Thyroid gland (tissue), 4 donors: Measurements from ENCODE around the gene SELENOM. TPM values are rescaled to one million over a fixed set of nuclear protein-coding genes. Genes with fewer than 3 reads are reported as not detected.

Experiments
- DNase-seq, 2 donors: peaks; one replicate each; pipeline ENCODE4 v3.0.0-alpha.2; 2019
- H3K27ac ChIP-seq, 3 donors: fragments of 200-600 bp; sonication (generic); 1 replicate in 2 of 3; 2 replicates in 1 of 3; pipeline ENCODE4 v1.5.1; 2016 to 2019; ENCODE audit warnings: mild to moderate bottlenecking in 1 of 3, moderate library complexity in 1 of 3
- H3K27me3 ChIP-seq: fragments of 200-600 bp; sonication (generic); one replicate; pipeline ENCODE4 v1.5.1; 2019
- H3K36me3 ChIP-seq, 2 donors: fragments of 200-600 bp; sonication (generic); one replicate each; pipeline ENCODE4 v1.5.1; 2016 to 2019
- H3K4me1 ChIP-seq, 2 donors: fragments of 200-600 bp; sonication (generic); one replicate each; pipeline ENCODE4 v1.5.1; 2017 to 2019
- H3K4me3 ChIP-seq, 3 donors: fragments of 200-600 bp; sonication (generic); replicated peaks in 1 of 3; 1 replicate in 2 of 3; 2 replicates in 1 of 3; pipeline ENCODE4 v1.5.1; 2016; ENCODE audit warnings: mild to moderate bottlenecking in 1 of 3
- H3K9me3 ChIP-seq: fragments of 200-600 bp; sonication (generic); one replicate; pipeline ENCODE4 v1.5.1; 2017
- POLR2A ChIP-seq, 2 donors: fragments of 450-650 bp; IDR thresholded peaks; one replicate each; pipeline ENCODE4 v1.6.1; 2017; ENCODE audit warnings: antibody characterized with exemption in 2 of 2, mild to moderate bottlenecking in 2 of 2, moderate library complexity in 1 of 2
- WGBS, 2 donors: methylation state at CpG; one replicate each; pipeline ENCODE4 v1.1.5; 2017; 5-methylcytosine and 5-hydroxymethylcytosine counted together
- intact Hi-C: fragments of 100-400 bp; cut with DNase I; formaldehyde crosslinking; loops from one replicate; pipeline ENCODE4 v1.15.1; 2023
- total RNA-seq, 4 donors: library from RNA; depleted of rRNA; stranded (reverse); fragments of >200 nt; gene quantifications; one replicate each; pipeline ENCODE4 v1.2.3, GENCODE V29; 2016
- TF ChIP-seq, protein P1 (sequence below), 6 experiments: fragments of 200-600 bp in 3 of 6; fragments of 450-650 bp in 3 of 6; sonication (generic) in 3 of 6; IDR thresholded peaks; one replicate each; pipeline ENCODE4 v1.5.1; 2016 to 2019; ENCODE audit warnings: antibody characterized with exemption in 6 of 6, mild to moderate bottlenecking in 2 of 6, inconsistent platforms in 1 of 6, moderate library complexity in 1 of 6

Gene SELENOM
- total RNA-seq, 4 donors from 2014 or later = 208 to 501 (median 314) TPM

DNA sequence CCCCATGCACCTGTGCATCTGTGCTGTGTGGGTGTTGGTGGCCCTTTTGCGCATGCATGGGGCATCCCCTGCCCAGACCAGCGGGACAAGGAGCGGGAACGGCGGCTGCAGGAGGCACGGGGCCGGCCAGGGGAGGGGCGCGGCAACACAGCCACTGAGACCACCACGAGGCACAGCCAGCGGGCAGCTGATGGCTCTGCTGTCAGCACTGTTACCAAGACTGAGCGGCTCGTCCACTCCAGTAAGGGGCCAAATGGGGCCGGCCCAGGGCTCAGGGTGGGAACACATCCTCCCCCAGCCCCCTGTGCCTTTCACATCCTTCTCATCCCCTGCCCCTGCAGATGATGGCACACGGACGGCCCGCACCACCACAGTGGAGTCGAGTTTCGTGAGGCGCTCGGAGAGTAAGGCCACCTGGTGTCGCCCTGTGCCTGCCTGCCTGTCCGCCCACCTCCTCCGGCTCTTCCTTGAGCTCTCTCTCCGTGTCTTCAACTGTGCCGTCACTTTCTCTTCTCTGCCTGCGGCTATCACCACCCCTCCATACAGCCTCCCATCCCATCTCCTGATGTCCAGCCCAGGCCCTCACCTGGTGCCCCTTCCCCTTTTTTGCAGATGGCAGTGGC is 10.6 kb downstream of the SELENOM start:
- Histone ChIP-seq H3K36me3 (peaks cover 27 to 33% of the 10 kb centered on the region in 2 donors), H3K27me3 (no peaks in the 10 kb centered on the region), H3K4me1 (peaks cover 11 to 14% of the 10 kb centered on the region in 2 donors), H3K27ac (no peak overlapping the region), H3K9me3 (no peaks in the 10 kb centered on the region), H3K4me3 (no peak overlapping the region)
- 90 to 95% methylated on average over 22 to 27 of the region's 27 CpGs for WGBS, 2 donors
- TF ChIP-seq, protein P1, sequence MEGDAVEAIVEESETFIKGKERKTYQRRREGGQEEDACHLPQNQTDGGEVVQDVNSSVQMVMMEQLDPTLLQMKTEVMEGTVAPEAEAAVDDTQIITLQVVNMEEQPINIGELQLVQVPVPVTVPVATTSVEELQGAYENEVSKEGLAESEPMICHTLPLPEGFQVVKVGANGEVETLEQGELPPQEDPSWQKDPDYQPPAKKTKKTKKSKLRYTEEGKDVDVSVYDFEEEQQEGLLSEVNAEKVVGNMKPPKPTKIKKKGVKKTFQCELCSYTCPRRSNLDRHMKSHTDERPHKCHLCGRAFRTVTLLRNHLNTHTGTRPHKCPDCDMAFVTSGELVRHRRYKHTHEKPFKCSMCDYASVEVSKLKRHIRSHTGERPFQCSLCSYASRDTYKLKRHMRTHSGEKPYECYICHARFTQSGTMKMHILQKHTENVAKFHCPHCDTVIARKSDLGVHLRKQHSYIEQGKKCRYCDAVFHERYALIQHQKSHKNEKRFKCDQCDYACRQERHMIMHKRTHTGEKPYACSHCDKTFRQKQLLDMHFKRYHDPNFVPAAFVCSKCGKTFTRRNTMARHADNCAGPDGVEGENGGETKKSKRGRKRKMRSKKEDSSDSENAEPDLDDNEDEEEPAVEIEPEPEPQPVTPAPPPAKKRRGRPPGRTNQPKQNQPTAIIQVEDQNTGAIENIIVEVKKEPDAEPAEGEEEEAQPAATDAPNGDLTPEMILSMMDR (IDR thresholded peaks at IDR 0.05) = no peak
- TF ChIP-seq POLR2A (IDR thresholded peaks at IDR 0.05) = no peak
- no peak for DNase-seq
- intact Hi-C loops = no loop called here

DNA sequence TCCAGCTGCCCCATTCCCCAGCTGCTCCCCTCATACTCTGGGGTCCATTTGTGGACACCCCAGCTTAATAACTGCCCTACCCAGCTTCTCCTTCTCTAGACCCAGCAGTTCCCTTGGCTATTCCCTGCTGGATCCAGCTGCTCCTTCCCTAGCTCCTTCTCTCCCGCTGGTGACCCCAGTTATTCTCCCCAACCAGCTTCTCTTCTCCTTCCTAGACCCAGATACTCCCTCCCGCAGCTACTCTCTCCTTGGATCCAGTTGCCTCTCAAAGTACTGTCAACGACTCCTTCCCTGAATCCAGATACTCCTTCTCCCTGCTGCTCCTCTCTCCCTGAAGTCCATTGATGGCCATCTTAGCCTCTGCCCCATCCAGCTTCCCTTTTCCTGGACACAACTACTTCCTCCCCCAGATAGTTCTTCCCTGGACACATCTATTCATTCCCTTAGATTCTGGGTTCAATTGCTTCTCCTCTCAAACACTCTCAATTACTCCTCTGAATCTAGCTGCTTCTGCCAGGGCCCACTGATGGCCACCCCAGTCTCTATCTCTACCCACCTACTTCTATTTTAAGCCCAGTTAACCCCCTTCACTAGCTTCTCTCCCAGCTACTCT is 11.6 kb downstream of the SELENOM start:
- no peak overlapping the region for H3K4me3 ChIP-seq
- H3K27ac ChIP-seq = no peak overlapping the region
- no peaks in the 10 kb centered on the region for H3K9me3 ChIP-seq
- intact Hi-C loops = no loop called here
- peaks cover 11 to 14% of the 10 kb centered on the region in 2 donors for H3K4me1 ChIP-seq
- TF ChIP-seq, protein P1 (IDR thresholded peaks at IDR 0.05) = no peak
- no peak for TF ChIP-seq POLR2A (IDR thresholded peaks at IDR 0.05)
- 88 to 96% methylated on average over 3 of the region's 3 CpGs for WGBS, 2 donors
- H3K36me3 ChIP-seq = peaks cover 38% of the 10 kb centered on the region in 2 donors
- H3K27me3 ChIP-seq = no peaks in the 10 kb centered on the region
- DNase-seq = no peak

DNA sequence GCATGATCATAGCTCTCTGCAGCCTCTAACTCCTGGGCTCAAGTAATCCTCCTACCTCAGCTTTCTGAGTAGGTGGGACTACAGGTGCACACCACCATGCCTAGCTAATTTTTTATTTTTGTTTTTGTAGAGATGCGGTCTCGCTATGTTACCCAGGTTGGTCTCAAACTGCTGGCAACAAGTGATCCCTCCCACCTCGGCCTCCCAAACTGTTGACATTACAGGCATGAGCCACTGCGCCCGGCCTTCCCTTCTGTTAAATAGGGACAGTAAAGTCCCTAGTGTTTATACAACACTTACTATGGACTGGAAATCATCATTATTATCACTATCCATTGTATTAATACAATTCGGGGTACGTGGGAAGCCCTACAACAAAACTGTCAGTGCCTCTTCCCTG is 12.6 kb downstream of the SELENOM start:
- Histone ChIP-seq H3K4me1 (peaks cover 11 to 14% of the 10 kb centered on the region in 2 donors), H3K27ac (no peak overlapping the region), H3K27me3 (no peaks in the 10 kb centered on the region), H3K36me3 (peaks cover 39 to 41% of the 10 kb centered on the region in 2 donors), H3K4me3 (no peak overlapping the region), H3K9me3 (no peaks in the 10 kb centered on the region)
- 91 to 92% methylated on average over 7 of the region's 7 CpGs for WGBS, 2 donors
- DNase-seq = no peak
- intact Hi-C loops = no loop called here
- TF ChIP-seq, protein P1 (IDR thresholded peaks at IDR 0.05) = no peak
- TF ChIP-seq POLR2A (IDR thresholded peaks at IDR 0.05) = no peak

DNA sequence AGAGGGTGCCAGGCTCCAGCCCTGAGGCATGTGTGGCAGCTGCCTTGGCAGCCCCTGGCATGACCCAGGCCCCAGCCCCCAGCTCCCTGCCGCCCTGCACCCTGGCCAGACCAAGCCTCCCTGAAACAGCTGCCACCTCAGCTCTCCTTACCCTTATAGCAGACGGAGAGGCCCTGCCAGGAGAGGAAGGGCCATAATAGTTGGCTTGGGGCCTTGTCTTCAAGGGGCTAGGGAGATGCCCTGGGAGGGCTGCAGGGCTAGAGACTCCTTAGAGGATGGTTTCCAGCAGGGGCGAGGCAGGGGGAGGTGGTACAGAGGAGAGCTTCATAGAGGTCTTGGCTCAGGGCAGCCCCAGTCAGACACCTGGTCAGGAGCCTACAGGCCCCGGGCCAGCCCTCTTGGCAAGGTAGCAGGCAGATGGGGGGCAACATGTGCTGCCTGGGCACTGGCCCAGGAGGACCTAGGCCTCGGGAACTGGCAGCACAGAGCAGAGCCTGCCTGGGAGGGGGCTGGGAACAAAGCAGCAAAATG is 13.3 kb downstream of the SELENOM start:
- WGBS, 2 donors = 60 to 68% methylated on average over 4 to 5 of the region's 5 CpGs
- H3K36me3 ChIP-seq = peaks cover 36 to 40% of the 10 kb centered on the region in 2 donors

More for the DNA sequence above, 13.3 kb downstream of the SELENOM start:
- Histone ChIP-seq H3K4me1 (peaks cover 11 to 14% of the 10 kb centered on the region in 2 donors), H3K4me3 (no peak overlapping the region), H3K27ac (peak overlapping the region in 1 of 3 donors; percentile 66), H3K9me3 (no peaks in the 10 kb centered on the region), H3K27me3 (no peaks in the 10 kb centered on the region)
- intact Hi-C loops = no loop called here
- peak; percentile 50 to 64 for DNase-seq
- TF ChIP-seq POLR2A (IDR thresholded peaks at IDR 0.05) = no peak
- TF ChIP-seq, protein P1 (IDR thresholded peaks at IDR 0.05) = no peak
